ENCODE measurements around the gene TMEM170B.

GRCh38 chr6:11552442-11552841 is 14.9 kb downstream of the TMEM170B start:
- TF ChIP-seq CBX8 (IDR thresholded peaks at IDR 0.05; ENCODE audit: borderline replicate concordance, low read depth, low read length) (no peak), MAX (IDR thresholded peaks at IDR 0.05) (no peak), HDAC2 (IDR thresholded peaks at IDR 0.05; ENCODE audit: borderline replicate concordance in 1 of 2, low read depth in 2 of 2, low read length in 2 of 2) (no peak), CTCF (IDR thresholded peaks at IDR 0.05; ENCODE audit: control extremely low read depth in 1 of 3, insufficient read depth in 1 of 3, low read depth in 1 of 3, low read length in 3 of 3) (no peak), TEAD4 (IDR thresholded peaks at IDR 0.05; ENCODE audit: low read depth, low read length) (no peak), SP2 (IDR thresholded peaks at IDR 0.05; ENCODE audit: low read length) (no peak), CHD2 (IDR thresholded peaks at IDR 0.05; ENCODE audit: low read length) (no peak), EGR1 (IDR thresholded peaks at IDR 0.05; ENCODE audit: borderline replicate concordance, low read depth, low read length) (no peak), RFX5 (IDR thresholded peaks at IDR 0.05; ENCODE audit: borderline replicate concordance, low read depth, low read length) (no peak)
